Stomach (tissue), 9 donors: ENCODE data around the gene HSD17B12. TPM values are rescaled to one million over a fixed set of nuclear protein-coding genes. Genes with fewer than 3 reads are reported as not detected.
A peak's percentile ranks its signal among the peaks of the same experiment; 100 is the strongest.

Experiments
- DNase-seq, 2 donors: peaks; one replicate each; pipeline versions ENCODE4 v3.0.0 to v3.0.0-alpha.2; 2013 to 2019
- H3K27ac ChIP-seq, 5 donors: fragments of 200-600 bp in 4 of 5; sonication (generic) in 4 of 5; one replicate each; pipeline ENCODE4 v1.5.1; 2013 to 2019; ENCODE audit warnings: mild to moderate bottlenecking in 1 of 5, moderate library complexity in 1 of 5
- H3K27me3 ChIP-seq, 3 donors: fragments of 200-600 bp; sonication (generic); one replicate each; pipeline ENCODE4 v1.5.1; 2017 to 2019; ENCODE audit warnings: mixed run types in 1 of 3
- H3K36me3 ChIP-seq, 4 donors: fragments of 200-600 bp; sonication (generic); 1 replicate in 3 of 4; 2 replicates in 1 of 4; pipeline ENCODE4 v1.5.1; 2016 to 2019
- H3K4me1 ChIP-seq, 4 donors: fragments of 200-600 bp; sonication (generic); one replicate each; pipeline ENCODE4 v1.5.1; 2016 to 2019
- H3K4me3 ChIP-seq, 4 donors: fragments of 200-600 bp; sonication (generic) in 3 of 4; one replicate each; pipeline ENCODE4 v1.5.1; 2016 to 2019; ENCODE audit warnings: mild to moderate bottlenecking in 1 of 4
- H3K9me3 ChIP-seq, 4 donors: fragments of 200-600 bp; sonication (generic); one replicate each; pipeline ENCODE4 v1.5.1; 2016 to 2019
- CTCF ChIP-seq, 7 experiments: fragments of 450-650 bp in 4 of 7; fragments of 200-600 bp in 3 of 7; sonication (generic) in 3 of 7; IDR thresholded peaks; one replicate each; pipeline ENCODE4 v1.5.1; 2016 to 2019; ENCODE audit warnings: antibody characterized with exemption in 7 of 7, control low read depth in 2 of 7, mild to moderate bottlenecking in 1 of 7
- EP300 ChIP-seq: sonication (generic); formaldehyde crosslinking; IDR thresholded peaks from one replicate; pipeline ENCODE4 v1.6.1; 2017; ENCODE audit warnings: antibody characterized with exemption
- POLR2A ChIP-seq, 4 donors: fragments of 450-650 bp; IDR thresholded peaks; one replicate each; pipeline ENCODE4 v1.6.1; 2016; ENCODE audit warnings: antibody characterized with exemption in 4 of 4, control low read depth in 2 of 4, mild to moderate bottlenecking in 1 of 4, moderate library complexity in 1 of 4
- POLR2AphosphoS5 ChIP-seq, 3 donors: sonication (generic); formaldehyde crosslinking; IDR thresholded peaks; one replicate each; pipeline ENCODE4 v1.6.1; 2016; ENCODE audit warnings: antibody characterized with exemption in 3 of 3
- WGBS, 5 donors: extraction: QIAGEN DNeasy Blood & Tissue Kit in 3 of 5; methylation state at CpG; one replicate each; pipeline versions ENCODE4 v1.1.5 to v1.1.7; 2013 to 2018; 5-methylcytosine and 5-hydroxymethylcytosine counted together
- intact Hi-C: fragments of 100-400 bp; cut with DNase I; formaldehyde crosslinking; loops from one replicate; pipeline ENCODE4 v1.15.1; 2023; ENCODE audit warnings: low total_unique reads
- polyA plus RNA-seq, 3 donors: library from polyadenylated mRNA; stranded (reverse); fragments of 200-250 nt; gene quantifications; one replicate each; pipeline ENCODE4 v1.2.3, GENCODE V29; 2013
- total RNA-seq, 5 donors: library from RNA; depleted of rRNA; stranded (reverse); fragments of >200 nt; gene quantifications; one replicate each; pipeline versions ENCODE4 v1.1.0 to v1.2.3, GENCODE V29; 2014 to 2016
- donor health status: healthy with polysubstance abuse.
- donor health status: Bipolar disorder and iron deficiency.
- donor health status: healthy.

HSD17B12 gene
- total and polyA plus RNA-seq, 8 donors: 25.8 to 169 (median 52.4) TPM

DNA sequence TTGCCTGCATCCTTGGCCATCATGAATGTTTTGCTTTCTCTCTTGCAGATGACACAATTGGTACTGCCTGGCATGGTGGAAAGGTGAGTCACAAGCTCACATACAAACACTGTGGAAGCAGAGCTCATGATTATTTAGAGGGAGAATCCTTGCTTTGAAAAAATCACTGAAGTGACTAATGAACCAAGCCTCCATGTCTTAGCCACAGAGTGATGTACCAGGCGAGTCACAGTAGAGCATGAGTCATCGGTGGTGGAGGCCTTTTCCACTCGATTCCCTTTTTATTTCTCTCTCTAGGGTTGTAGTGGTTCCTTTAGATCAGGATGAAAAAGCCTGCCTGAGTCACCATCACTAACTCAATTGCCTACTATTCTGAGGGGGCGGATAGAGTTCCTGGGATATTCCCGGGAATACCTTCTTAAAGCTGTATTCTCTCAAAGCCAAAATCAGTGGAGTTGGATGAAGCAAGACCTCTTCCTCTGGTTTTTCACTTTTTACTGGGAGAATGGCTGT lies 150.4 kb downstream of the HSD17B12 start:
- intact Hi-C loops: no loop called here
- TF ChIP-seq POLR2AphosphoS5 (IDR thresholded peaks at IDR 0.05) (peak in 1 of 3 donors; percentile 74), POLR2A (IDR thresholded peaks at IDR 0.05) (no peak), CTCF (IDR thresholded peaks at IDR 0.05) (no peak), EP300 (no peak)
- 45 to 65% (median 61%) methylated on average over 5 of the region's 5 CpGs for WGBS, 5 donors
- H3K27ac ChIP-seq: peak overlapping the region in 3 of 5 donors; percentile 4 to 57 (median 57)
- peaks cover 17 to 43% (median 32%) of the 10 kb centered on the region in 4 donors for H3K4me1 ChIP-seq
- DNase-seq: peak; percentile 15 to 25
- peaks cover 0 to 10% (median 4%) of the 10 kb centered on the region in 4 donors for H3K36me3 ChIP-seq
- no peaks in the 10 kb centered on the region for H3K9me3 ChIP-seq
- H3K4me3 ChIP-seq: no peak overlapping the region
- no peaks in the 10 kb centered on the region for H3K27me3 ChIP-seq

DNA sequence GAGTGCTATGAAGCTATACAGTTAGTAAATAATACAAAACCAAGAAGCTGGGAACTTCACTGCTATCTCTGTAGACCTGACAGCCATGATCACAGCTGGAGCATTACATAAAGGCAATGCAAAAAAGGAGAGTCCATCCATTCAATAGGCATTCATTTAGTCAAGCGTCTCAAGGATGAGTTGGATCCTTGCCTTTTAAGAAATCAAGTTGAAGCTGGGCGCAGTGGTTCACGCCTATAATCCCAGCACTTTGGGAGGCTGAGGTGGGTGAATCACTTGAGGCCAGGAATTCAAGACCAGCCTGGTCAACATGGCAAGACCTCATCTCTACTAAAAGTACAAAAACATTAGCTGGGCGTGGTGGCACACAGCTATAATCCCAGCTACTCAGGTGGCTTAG lies 152.0 kb downstream of the HSD17B12 start:
- no peaks in the 10 kb centered on the region for H3K27me3 ChIP-seq
- H3K4me1 ChIP-seq: peaks cover 17 to 45% (median 33%) of the 10 kb centered on the region in 4 donors
- no peak overlapping the region for H3K4me3 ChIP-seq
- no peak for DNase-seq
- H3K36me3 ChIP-seq: peaks cover 0 to 10% (median 4%) of the 10 kb centered on the region in 4 donors
- no peak for TF ChIP-seq POLR2A (IDR thresholded peaks at IDR 0.05)
- no peak for TF ChIP-seq POLR2AphosphoS5 (IDR thresholded peaks at IDR 0.05)
- no peak for TF ChIP-seq CTCF (IDR thresholded peaks at IDR 0.05)
- TF ChIP-seq EP300: no peak
- no peaks in the 10 kb centered on the region for H3K9me3 ChIP-seq
- H3K27ac ChIP-seq: peak overlapping the region in 1 of 5 donors; percentile 54
- intact Hi-C loops: no loop called here
- 92 to 99% (median 95%) methylated on average over 4 of the region's 4 CpGs for WGBS, 5 donors

GRCh38 chr11:43833657-43834073 lies 153.1 kb downstream of the HSD17B12 start:
- 18 to 42% (median 23%) methylated on average over 1 of the region's 1 CpG for WGBS, 5 donors
- peaks cover 17 to 45% (median 33%) of the 10 kb centered on the region in 4 donors for H3K4me1 ChIP-seq
- H3K27me3 ChIP-seq: no peaks in the 10 kb centered on the region
- intact Hi-C loops: no loop called here
- TF ChIP-seq POLR2AphosphoS5 (IDR thresholded peaks at IDR 0.05) (peak in 1 of 3 donors; percentile 13), POLR2A (IDR thresholded peaks at IDR 0.05) (no peak)
- DNase-seq: peak; percentile 34 to 87
- peak overlapping the region in 4 of 5 donors; percentile 2 to 70 (median 52) for H3K27ac ChIP-seq
- H3K9me3 ChIP-seq: no peaks in the 10 kb centered on the region
- no peak overlapping the region for H3K4me3 ChIP-seq
- peaks cover 0 to 11% (median 7%) of the 10 kb centered on the region in 4 donors for H3K36me3 ChIP-seq

- Histone ChIP-seq H3K27me3 (no peaks in the 10 kb centered on the region), H3K4me3 (no peak overlapping the region), H3K36me3 (peaks cover 0 to 17% (median 10%) of the 10 kb centered on the region in 4 donors), H3K27ac (peak overlapping the region in 4 of 5 donors; percentile 2 to 70 (median 45)), H3K4me1 (peaks cover 17 to 45% (median 33%) of the 10 kb centered on the region in 4 donors), H3K9me3 (no peaks in the 10 kb centered on the region)
- DNase-seq: peak in 1 of 2 donors; percentile 15
- 35 to 75% (median 40%) methylated on average over 2 of the region's 2 CpGs for WGBS, 5 donors
- intact Hi-C loops: no loop called here
- no peak for TF ChIP-seq POLR2AphosphoS5 (IDR thresholded peaks at IDR 0.05)
- TF ChIP-seq EP300: no peak
Measured at GRCh38 chr11:43834286-43834685, 153.7 kb downstream of the HSD17B12 start.

- peak; percentile 45 to 90 for DNase-seq
- TF ChIP-seq POLR2A (IDR thresholded peaks at IDR 0.05): no peak
- TF ChIP-seq POLR2AphosphoS5 (IDR thresholded peaks at IDR 0.05): peak in 2 of 3 donors; percentile 41 to 62
- Histone ChIP-seq H3K9me3 (no peaks in the 10 kb centered on the region), H3K4me3 (no peak overlapping the region), H3K27me3 (no peaks in the 10 kb centered on the region), H3K27ac (peak overlapping the region in 3 of 5 donors; percentile 21 to 70 (median 41)), H3K4me1 (peaks cover 17 to 45% (median 33%) of the 10 kb centered on the region in 4 donors), H3K36me3 (peaks cover 0 to 25% (median 15%) of the 10 kb centered on the region in 4 donors)
- WGBS, 5 donors: 19 to 33% (median 24%) methylated on average over 7 of the region's 7 CpGs
- intact Hi-C loops: no loop called here
Measured at GRCh38 chr11:43835104-43835503, 154.6 kb downstream of the HSD17B12 start.

DNA sequence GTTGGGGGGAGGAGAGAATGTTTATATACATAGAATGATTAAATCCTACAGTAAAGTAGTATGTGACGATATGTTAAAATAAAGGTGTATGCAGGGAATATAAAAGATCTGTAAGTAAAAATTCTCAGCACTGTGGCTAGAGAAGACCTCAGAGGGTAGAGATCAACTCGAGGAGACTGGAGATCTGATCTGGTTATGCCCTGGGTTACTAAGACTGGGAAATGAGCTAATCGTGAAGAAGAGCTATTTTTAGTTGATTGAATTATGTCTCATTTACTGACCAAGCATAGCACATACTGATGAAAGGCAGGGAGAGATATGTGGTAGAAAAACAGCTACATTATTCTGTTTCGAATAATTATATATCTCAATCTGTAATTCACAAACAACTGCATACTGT lies 157.3 kb downstream of the HSD17B12 start:
- 68 to 81% (median 78%) methylated on average over 4 of the region's 4 CpGs for WGBS, 5 donors
- no peak for TF ChIP-seq POLR2A (IDR thresholded peaks at IDR 0.05)
- TF ChIP-seq EP300: no peak
- no peak for TF ChIP-seq POLR2AphosphoS5 (IDR thresholded peaks at IDR 0.05)
- TF ChIP-seq CTCF (IDR thresholded peaks at IDR 0.05): no peak
- Histone ChIP-seq H3K27ac (no peak overlapping the region), H3K36me3 (peaks cover 0 to 33% (median 18%) of the 10 kb centered on the region in 4 donors), H3K9me3 (no peaks in the 10 kb centered on the region), H3K27me3 (no peaks in the 10 kb centered on the region), H3K4me1 (peaks cover 17 to 33% (median 28%) of the 10 kb centered on the region in 4 donors), H3K4me3 (no peak overlapping the region)
- intact Hi-C loops: no loop called here
- DNase-seq: peak in 1 of 2 donors; percentile 13
